Naive B cell (primary cell): ENCODE measurements around the gene CCT7. TPM values are rescaled to one million over a fixed set of nuclear protein-coding genes. Genes with fewer than 3 reads are reported as not detected.

ENCODE experiments used
- polyA plus RNA-seq, 6 donors: library from polyadenylated mRNA; unstranded; fragments of 300-500 nt; fragmentation: Illumina TruSeq; gene quantifications; one replicate each; pipeline ENCODE4 v1.2.3, GENCODE V29; 2021; ENCODE audit warnings: low read depth in 6 of 6

CCT7 gene
- polyA plus RNA-seq, 6 donors from 2014 or later = 224 to 376 (median 265) TPM

Other genes starting within 250 kb of the CCT7 start
- 1 to 10 TPM in 5 of 6 donors, not detected in 1; 2.5 to 4.4 (median 3.0) TPM for gene SFXN5, start 162.6 kb upstream of the CCT7 start, polyA plus RNA-seq
- 1 to 10 TPM in 5 of 6 donors, not detected in 1; 2.0 to 3.6 (median 2.4) TPM for gene RAB11FIP5, start 121.4 kb upstream of the CCT7 start, polyA plus RNA-seq
- gene NOTO, start 31.7 kb upstream of the CCT7 start, polyA plus RNA-seq = not detected
- gene SMYD5, start 20.1 kb upstream of the CCT7 start, polyA plus RNA-seq = 10 to 100 TPM in 5 of 6 donors, 1 to 10 TPM in 1; 4.9 to 29.2 (median 20.9) TPM
- gene PRADC1, start 1.1 kb upstream of the CCT7 start, polyA plus RNA-seq = 10 to 100 TPM in 5 of 6 donors, 1 to 10 TPM in 1; 9.5 to 19.1 (median 10.6) TPM
- gene FBXO41, start 50.2 kb downstream of the CCT7 start, polyA plus RNA-seq = 1 to 10 TPM in 4 of 6 donors, under 1 TPM in 1, not detected in 1; 0.79 to 2.3 (median 1.1) TPM
- under 1 TPM in 3 of 6 donors, not detected in 3; 0.23 to 0.84 (median 0.49) TPM for gene EGR4, start 59.2 kb downstream of the CCT7 start, polyA plus RNA-seq
- 1 to 10 TPM in 5 of 6 donors, not detected in 1; 1.1 to 3.9 (median 2.2) TPM for gene ALMS1, start 151.5 kb downstream of the CCT7 start, polyA plus RNA-seq